ENCODE results near the gene ERC2.

DNA sequence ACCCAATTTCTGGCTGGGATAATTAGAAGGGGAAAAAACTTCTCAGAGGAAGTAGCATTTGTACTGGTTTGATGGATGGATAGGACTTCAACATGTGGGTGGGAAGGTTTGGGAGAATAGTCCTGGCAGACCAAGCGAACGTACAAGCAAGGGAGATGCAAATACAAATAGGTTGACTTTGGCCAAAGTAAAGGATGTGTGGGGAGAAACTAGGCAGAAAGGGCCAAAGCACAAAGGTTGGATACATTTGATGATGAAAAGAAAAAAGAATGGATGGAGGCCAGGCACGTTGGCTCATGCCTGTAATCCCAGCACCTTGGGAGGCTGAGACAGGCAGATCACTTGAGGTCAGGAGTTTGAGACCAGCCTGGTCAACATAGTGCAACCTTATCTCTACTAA, 63.4 kb downstream of the ERC2 start:
- TF ChIP-seq CTCF (conservative IDR thresholded peaks at IDR 0.05; ENCODE audit: low read depth, low read length) = no peak
- no peak for TF ChIP-seq EZH2 (IDR thresholded peaks at IDR 0.05; ENCODE audit: low read length, unreplicated experiment)
- TF ChIP-seq EZH2phosphoT487 (IDR thresholded peaks at IDR 0.05; ENCODE audit: borderline replicate concordance, low read length) = no peak

Data from PC-3 (cell line).